GM19324 (cell line): ENCODE data around the gene PLXNA2.

Source experiments
- ATAC-seq: cut with Tn5 transposase; IDR thresholded peaks from one replicate; pipeline ENCODE4 v1.9.1; 2021; ENCODE audit warnings: mild to moderate bottlenecking, moderate library complexity; ENCODE audit not compliant: unreplicated experiment, low FRiP score

The PLXNA2 gene

DNA sequence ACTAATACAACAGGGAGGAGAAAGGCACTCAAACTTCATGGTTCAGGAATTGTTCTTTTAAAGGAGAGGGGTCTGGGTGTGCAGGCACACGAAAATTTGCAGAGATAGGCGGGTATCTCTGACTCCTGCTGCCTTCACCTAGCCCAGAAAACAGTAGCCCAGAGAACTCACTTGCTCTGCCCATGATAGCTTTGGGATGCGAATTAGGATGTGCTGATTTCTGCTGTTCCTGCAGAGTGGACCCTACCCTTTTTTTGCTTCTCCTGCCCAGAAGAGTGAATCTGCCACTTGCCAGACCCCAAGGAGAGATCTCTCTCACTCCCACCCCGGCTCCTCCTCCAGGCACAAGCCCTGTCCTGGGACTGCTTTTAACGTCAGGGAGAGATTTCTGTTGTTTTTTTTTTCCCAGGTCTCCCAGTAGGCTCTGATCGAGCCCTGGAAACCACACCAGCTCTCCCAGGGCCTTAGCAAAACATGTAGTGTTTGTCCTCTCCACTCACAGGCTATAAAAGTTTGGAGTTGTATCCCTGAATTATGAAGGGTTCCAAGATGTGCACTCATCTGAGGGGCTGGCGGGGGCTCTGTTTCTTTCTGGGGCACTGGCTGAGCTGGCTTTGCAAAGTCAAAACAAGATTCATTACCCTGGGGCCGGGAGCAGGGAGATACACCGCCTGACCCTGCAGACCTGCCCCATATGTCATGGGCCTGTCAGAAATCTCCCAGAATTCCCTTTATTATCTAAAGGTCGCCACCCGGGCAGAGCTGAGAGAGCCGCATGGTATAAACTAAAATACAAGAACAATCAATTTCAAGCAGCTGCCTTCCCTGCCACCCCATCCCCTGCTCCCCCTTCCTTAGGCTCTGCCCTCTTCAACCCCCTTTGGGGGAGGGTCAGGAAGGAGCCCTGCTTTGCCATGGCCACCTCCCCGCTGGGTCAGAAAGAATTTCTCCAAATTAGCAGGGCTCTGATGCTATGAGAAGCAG lies 17.9 kb downstream of the PLXNA2 start:
- ATAC-seq, result no peak

DNA sequence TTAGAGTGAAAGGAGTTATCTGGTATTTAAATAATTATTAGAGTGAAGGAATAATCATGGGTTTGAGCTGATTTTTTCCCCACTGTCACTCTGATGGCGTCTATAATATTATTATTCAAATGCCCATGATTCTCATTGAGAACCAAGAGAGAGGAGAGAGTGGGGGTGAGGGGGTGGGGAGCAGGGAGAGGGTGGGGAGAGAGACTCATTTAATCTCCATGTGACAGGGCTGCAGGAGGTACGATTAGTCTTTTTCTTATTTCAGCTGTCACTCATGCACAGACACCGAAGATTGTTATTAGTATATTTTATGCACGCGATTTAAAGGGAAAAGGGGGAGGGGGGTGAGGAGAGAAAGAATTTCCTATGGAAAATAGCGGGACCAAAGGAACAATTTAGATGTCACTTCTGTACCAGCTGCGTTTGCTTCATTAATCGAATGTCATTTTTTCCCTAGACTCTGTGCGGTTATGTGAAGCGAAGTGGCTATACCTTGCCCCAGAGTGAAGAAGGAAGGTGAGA lies 19.9 kb downstream of the PLXNA2 start:
- ATAC-seq, result no peak

DNA sequence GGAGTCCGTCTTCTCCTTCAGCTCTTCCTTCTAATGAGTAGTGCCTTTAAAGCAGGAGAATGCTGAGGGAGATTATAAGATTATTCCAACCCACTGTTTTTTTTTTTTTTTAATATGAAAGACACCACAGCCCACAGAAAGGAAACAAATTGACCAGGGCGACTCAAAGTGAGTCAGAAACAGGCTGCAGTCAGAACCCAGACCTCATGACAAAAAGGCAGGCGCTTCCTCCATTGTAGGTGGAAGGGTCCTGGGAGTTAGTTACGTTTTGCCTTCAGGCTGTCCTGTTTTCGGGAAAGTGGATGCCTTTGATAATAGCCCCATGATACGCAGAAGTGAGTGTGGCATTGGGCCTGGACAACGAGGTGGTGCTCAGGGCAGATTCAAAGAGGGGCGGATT lies 21.0 kb downstream of the PLXNA2 start:
- ATAC-seq, result no peak

DNA sequence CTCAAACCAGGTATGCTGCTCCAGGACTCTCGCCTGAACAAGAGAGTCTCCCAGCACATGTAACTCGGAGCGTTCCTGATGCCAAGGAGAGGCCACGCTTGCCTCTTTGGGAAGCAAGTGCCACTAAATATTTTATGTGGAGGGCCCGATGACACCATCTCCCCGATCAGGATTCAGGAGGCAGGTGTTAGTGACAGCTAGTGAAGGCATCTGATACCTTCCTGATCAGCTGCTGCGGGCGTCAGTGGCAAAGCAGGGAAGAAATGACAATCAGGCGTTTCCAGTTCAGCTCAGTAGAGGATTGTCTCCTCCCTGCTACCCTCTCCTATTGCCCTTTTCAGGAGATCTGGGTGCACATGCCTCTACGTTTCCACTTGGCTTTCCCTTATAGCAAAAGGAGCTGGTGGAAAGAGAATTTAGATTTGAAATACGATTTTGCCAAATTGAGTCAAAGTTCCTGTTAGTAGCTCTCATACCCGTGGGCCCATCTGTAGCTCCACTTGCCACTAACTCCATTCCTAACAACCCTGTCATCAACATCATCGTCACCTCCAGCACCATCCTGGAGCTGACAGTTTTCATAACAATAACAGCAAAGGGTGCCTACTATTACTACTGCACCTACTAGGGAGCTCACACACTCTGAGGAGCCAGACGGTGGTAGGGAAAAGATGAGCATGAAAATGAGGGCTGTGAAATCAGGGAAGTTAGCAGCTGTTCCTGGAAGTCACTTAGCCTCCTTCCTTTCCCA lies 21.6 kb downstream of the PLXNA2 start:
- no peak for ATAC-seq

DNA sequence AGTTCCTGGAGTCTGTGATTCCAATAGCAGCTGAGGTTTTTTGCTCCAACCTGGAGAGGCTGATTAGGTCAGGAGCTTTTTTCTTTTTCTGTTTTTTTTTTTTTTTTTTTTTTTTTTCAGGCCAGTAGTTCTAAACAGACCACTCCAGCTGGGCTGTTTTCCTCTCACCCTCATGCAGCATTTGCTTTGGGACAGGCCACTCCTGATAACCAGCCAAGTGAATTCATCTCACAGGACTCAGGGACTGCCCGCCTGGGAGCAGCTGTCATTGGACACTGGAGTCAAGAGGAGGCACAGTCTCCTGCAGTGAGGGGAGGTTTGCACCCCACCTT lies 22.9 kb downstream of the PLXNA2 start:
- ATAC-seq, result no peak

DNA sequence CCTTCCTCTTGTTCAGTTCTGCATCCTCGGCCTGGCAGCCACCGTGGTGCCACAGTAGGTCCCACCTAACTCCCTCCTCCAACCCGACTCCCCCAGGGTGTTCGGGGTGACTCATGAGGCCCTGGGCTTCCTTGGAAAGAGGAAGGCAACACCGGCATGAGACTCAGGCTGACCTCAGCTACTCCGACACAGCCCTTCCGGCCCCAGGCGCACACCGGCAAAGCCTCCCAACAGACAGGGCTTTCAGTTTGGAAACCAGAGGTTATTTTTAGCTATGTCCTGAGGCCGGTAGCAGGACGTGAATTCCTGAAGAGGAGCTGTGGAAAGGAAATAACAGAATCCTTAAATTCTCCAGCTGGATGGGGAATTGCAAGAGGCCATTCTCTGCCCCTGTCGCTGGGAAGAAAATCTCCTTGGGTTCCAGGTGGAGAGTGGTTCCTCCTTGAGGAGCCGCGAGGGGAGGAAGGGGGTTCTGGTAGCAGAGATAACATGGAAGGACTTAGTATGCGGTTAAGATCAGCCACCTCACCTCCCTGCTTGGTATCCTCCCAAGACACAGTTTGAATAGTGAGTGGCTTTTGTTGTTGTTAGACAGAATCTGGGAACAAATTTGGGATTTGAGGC lies 24.4 kb downstream of the PLXNA2 start:
- no peak for ATAC-seq

DNA sequence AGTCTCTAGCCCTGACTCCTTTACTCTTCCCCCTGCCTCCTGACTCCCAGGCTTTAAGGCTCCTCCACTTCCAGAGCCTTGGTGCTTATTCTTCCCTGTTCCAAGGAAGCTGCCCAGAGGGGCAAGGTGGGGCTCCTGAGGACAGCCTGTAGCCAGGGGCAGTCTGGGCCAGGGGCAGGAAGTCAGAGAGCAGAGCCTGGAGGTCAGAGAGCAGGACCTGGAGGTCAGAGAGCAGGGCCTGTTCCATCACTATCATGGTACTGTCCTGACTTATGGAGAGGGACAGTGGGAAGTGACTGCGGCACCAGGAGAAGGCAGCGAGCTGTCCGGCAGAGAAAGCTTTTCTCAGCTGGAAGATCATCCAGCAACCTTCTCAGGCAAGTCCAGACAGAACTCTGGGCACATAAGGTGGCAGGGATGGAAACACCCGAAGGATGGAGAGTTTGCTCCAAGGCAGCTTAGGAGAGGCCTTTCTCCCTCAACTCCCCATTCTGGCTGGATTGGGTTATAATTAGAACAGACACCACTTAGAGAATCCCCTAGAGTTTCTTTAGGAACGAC lies 25.0 kb downstream of the PLXNA2 start:
- ATAC-seq, result no peak

DNA sequence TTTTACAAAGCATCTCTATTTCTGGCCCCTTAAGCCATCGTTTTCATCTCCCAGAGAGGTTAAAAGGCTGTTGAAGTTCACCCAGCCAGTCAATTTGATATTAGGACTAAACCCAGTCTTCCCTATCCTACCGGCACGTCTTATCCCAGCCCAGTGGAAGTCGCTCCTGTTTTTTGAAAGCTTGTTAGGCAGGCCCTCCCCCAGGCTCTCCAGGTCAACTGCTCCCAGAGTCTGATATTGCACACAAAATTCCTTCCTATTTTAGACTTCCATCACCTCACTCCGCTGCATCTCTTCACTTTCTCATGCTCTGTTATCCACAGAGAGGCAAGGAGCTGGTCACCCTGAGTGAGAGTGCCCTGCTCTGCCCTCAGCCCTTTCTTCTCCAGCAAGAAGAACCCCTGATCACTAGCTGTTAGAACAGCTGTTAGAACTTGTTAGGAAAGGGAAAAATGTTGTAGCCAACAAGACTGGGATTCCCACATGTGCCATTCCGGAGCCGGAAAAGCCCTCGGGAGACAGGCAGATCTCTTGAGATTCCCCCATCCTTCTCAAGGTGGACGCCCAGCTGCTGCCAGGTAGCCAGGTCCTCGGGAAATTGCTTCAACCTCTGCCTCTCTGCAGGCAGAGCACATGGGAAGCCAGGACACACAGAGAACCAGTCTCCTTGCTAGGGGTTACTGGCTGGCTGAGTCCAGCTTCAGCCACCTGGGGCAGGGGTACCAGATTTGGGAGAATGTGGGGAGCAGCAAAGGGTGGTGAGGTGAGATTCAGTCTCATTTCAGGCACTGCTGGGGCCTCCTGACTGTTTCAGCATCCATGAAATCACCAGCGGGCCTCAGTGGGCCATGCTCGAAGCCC lies 25.7 kb downstream of the PLXNA2 start:
- no peak for ATAC-seq

DNA sequence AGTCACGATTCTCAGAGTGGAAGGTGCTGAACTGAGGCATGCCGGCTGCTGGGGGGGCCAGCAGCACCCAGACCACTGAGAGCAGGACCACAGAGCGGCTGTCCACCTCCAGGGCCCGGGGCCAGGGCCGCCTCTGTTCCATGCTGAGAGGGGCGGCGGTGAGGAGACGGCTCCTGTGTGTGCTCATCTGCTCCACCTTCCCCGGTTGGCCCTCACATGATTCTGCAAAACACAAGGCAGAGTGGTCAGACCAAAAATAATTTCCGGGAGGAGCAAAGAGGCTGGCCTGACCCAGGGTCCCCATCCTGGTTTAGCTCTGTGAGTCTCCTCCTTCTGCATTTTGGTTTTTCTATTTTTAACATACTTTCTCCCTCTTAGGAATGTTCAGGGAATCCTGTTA lies 26.4 kb downstream of the PLXNA2 start:
- no peak for ATAC-seq

DNA sequence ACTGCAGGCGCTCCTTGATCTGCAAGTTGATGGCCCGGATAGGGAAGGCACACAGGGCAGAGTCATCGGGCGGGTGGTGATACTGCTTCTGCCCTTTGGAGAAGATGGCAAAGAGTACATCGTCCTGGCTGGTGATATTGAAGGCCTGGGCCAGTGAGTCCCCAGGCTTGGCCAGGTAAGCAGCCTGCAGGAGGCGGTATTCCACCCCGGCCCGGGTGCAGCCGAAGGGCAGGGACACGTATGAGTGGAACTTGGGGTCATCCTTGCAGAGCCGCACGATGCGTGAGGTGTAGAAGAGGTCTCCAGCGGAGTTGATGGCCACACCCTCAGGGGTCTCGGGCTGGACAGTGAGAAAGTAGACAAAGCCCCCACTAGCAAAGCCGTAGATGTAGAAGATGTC lies 27.4 kb downstream of the PLXNA2 start:
- ATAC-seq, result no peak

DNA sequence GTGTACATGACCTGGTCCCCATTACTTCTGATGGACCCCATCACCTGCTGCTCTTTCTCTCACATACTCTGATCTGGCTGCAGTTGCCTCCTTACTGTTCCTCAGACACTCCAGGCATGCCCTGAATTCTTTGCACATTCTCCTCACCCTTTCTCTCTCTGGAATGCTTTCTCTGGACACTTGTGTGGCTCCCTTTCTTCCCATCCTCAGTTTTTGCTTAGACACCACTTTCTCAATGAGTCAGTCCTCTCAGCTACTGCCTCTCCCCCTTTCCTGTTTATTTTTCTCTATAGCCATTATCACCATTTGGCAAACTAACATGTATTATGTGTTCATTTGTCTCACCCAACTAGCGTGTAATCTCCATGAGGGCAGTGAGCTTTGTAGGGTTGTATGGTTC lies 28.1 kb downstream of the PLXNA2 start:
- ATAC-seq, result no peak

DNA sequence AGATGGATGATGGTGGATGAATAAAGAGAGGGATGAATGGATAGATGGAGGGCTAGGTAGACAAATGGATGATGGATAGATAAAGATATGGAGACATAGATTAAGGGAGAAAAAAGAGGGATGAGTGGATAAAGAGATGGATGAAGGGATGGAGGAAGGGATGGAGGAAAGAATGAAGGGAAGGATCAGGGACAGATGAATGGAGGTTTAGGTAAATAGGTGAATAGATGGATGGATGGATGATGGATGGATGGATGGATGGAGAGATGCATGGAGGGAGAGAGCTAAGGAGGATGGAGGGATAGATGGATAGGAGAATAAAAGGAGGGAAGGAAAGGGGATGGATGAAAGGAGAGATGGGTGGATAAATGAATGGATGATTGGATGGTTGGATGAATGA lies 28.8 kb downstream of the PLXNA2 start:
- ATAC-seq, result no peak

DNA sequence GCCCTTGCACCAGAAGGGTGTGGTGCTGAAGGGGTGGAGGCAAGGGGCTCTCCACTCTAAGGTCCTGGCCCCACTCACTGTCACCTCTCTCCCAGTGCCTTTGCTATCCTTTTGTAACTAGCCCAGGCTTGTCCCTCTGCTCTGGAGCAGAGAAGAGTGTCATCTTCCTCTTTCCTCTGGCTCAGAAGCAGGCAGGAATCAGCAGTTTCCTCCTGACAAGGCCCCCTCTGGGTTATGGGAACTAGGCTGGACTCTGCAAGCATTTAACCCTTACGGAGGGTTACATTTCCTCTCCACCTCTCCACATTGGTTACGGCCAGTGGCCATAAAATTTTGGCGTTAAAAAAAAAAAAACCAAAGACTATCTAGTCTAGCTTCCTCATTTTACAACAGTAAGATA lies 30.4 kb downstream of the PLXNA2 start:
- no peak for ATAC-seq

DNA sequence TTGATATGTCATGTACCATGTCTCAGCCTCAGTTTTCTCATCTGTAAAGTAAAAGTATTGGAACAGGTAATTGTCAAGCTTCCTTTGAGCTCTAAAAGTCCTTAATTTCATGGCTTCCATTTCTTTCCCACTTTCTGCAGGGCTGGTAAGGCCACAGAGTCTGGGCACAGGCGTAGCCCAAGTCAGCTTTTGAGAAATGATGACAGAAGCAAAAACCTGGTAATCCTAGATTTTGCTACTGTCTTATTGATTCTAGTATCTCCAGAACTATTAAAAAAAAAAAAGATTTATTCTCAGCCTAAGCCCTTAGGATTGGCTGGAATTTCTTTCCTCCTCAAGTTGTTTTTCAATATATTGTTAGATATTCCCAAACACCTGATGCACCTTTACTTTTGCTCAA lies 31.3 kb downstream of the PLXNA2 start:
- no peak for ATAC-seq

DNA sequence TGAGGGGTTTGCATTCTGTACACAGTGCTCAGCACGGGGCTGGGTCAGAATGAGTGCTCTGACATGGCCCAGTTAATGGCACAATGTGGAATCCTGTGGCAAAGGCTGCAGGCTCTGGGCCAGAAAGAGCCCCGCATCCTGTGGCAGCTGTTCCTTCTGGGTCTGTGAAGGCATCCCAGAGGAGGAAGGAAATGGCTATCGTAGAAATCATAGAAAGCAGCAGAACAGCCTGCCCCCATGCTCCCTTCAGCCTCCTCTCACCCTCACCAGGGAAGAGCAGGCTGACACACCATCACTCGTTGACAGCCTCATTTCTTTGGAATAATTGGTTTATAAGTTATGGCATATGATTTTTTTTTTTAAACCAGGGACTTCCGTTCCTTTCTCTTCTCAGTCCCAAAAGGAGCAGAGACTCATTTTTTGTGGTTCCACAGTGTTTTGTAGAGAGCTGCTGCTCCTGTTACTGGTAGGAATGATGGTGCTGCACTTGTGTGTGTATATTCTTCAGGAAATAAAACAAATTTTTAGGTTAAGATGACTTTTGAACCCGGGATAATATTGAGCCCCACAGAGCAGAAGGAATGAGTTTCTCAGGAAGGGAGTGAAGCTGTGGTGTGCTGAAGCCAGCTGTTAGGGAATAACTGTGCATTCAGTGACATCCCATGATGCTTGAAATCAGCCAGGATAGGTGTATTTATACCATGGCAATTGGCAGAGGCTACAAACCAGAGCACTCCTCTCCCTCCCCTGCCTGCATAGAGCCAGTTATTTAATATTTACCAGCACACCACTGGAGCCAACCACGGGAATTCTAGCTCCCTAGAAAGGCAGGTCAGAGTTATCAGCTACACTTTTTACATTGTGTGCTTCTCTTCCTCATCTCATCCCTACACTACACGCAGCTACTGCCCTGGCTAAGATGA lies 32.0 kb downstream of the PLXNA2 start:
- ATAC-seq, result no peak

DNA sequence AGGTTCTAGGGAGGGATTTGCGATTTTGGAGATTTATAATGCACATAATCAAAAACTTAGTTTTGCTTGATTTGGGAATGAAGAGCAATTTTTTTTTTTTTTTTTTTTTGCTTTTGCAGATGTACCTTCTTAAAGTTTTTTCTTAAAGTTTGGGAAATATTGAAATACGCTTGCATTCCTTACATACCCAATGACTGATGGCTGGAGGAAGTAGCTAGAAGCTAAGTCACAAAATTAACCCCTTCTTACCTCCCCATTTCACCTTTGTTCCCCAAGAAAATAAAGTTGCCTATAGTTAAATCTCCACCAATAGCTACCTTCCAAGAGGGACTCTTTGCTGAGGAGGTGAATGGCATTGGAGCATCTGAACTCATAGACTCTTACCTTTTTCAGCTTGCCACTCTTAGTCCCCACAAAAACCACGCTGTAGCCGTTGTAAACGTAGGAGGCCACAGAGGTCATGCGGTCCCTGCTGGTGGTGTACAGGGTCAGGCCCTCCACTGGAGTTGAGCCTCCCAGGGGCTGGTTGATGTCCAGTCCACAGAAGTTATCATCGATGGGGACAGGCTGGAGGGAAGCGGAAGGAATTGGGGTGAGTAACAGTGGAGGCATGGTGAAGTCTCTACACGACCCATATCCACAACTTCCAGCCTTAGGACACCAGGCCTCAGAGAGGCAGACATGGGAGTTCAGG lies 34.1 kb downstream of the PLXNA2 start:
- no peak for ATAC-seq

DNA sequence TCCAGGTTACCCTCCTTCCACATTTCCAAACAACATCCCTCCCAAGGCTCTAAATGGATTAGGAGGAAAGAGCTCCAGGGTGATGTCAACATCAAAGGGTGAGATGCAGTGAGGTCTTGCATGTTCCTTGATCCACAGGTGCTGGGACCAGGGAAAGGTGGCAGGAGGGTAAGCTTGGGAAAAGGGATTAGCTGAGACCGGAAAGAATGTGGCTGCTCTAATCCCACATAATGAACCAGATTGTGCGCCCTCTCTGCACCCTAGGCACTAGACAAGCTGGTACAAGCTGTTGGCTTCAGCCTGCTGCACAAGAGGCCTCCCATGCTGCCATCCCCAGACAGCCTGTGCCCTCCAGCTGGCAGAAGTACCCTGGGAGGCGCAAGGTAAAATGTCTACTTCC lies 34.9 kb downstream of the PLXNA2 start:
- no peak for ATAC-seq

DNA sequence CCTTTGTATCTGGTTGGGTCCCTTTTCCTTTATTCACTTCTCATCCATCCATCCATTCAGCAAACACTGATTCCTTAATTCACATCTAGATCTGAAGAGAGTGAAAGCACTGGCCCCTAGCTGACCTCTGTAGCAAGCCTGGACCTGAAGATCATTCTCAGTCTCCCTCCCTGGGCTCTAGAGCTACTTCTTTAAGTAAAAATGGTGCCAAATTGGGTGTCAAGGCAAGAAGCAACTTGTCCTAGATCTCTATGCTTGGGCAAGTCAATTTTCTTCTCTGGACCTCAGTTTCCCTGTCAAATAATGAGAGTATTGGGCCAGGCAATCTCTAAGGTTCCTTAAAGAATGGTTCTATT lies 36.1 kb downstream of the PLXNA2 start:
- ATAC-seq, result no peak
